KBM-7 (cell line): ENCODE data around the gene CARD14.

Experiments
- DNase-seq: peaks from one replicate; pipeline ENCODE4 v3.0.0-alpha.2; 2015
- in situ Hi-C: fragments of 300-500 bp; cut with MboI; formaldehyde crosslinking; loops from 2 replicates; pipeline ENCODE4 v1.14.3; 2020; ENCODE audit warnings: low sequenced_read_pairs, low pct_unique_long_range_greater_than_20kb, mixed read lengths

The CARD14 gene

DNA sequence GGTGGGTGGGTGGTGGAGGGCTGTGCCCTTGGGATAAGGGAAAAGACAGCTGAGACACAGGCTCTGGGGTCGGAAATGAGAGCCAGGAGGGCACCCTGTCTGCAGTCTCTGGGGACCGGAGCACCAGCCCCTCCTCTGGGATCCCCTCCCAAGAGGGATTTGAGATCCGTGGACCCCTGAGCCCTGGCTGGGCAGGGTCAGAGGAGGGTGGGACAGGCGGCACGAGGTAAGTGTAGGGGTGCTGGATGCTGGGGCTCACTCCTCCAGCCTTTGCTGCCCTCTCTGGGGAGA, 49.9 kb downstream of the CARD14 start:
- no peak for DNase-seq
- in situ Hi-C loops, result no loop called here

- in situ Hi-C loops, result no loop called here
- no peak for DNase-seq
Observed at GRCh38 chr17:80220054-80220735, 50.4 kb downstream of the CARD14 start, which contains the start of the genes SGSH and SLC26A11. Gene SGSH (minus strand): TSS chr17:80220333. CDS start chr17:80220313, 20 bp downstream. Gene SLC26A11 (plus strand): TSS chr17:80220427. CDS start chr17:80221561, 1,134 bp downstream.

DNA sequence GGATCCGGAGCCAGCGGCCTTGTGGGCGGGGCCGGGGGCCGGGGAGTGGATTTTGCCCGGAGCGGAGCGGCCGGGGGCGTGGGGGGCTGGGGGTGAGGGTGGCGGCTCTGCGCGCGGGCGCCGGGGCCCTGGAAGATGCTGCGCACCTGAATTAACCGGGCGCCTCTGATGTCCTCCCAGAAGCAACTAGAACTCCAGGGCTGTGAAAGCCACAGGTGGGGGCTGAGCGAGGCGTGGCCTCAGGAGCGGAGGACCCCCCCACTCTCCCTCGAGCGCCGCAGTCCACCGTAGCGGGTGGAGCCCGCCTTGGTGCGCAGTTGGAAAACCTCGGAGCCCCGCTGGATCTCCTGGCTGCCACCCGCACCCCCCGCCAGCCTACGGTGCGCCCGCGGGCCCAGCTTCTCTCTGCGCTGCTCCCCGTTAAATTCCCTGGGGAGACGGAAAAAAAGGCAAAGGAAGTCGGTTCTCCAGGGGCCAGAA, 50.9 kb downstream of the CARD14 start:
- no peak for DNase-seq
- in situ Hi-C loops, result no loop called here

- no peak for DNase-seq
- in situ Hi-C loops, result no loop called here
Observed at GRCh38 chr17:80221351-80222105, 51.7 kb downstream of the CARD14 start.

DNA sequence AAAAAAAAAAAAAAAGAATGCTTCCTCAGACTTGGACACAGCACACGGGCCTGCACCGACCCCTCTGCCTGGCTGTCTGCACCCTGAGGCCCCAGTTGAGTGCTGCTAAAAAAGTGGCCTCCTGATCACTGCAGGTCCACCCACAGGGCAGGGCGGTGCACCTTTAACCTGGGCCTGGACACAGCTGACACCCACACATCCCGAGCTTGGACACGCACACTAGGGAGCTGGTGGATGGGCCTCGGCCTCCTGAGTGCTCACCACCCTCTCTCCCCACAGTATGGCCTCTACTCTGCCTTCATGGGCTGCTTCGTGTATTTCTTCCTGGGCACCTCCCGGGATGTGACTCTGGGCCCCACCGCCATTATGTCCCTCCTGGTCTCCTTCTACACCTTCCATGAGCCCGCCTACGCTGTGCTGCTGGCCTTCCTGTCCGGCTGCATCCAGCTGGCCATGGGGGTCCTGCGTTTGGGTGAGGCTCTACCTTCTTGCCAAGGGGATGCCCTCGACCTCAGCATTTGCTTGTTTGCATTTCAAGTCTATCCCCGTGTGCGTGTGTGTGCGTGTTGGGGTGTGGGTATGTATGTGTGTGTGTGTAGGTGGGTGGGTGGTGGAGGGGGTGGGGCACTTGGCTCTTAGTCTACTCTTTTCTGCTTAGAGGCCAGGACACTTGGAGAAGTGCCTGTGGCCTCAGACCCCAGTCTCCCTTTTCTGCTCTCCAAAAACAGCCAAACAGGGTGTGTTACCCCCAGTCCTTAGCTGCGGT, 52.7 kb downstream of the CARD14 start:
- in situ Hi-C loops, result no loop called here
- DNase-seq, result no peak

DNA sequence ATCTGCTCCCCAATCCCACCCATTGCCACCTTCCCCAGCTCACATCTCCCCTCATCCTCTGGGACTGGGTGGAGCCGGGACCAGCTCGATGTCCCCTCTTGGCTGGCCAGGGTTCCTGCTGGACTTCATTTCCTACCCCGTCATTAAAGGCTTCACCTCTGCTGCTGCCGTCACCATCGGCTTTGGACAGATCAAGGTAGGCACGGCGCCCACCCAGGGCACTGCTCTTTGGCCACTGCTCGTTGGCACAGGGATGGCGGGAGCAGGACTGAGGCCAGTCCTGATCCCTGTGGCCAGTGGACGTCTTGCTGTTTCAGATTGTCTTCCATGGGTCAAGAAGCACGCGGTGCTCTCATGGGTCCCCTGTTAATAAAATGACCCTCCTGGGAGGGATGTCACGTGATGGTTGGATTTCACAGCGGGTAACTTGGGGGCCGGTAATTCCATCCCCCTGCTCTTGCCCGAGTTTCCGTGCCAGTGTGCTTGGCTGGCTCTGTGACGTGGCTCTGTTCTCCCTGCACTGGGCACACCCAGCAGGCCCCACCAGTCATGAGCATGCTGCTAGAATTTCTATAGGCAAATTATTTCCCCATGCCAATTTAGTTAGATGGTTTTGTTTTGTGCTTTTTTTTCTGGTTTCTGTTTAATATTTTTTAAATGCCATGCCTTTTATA, 53.4 kb downstream of the CARD14 start:
- DNase-seq, result no peak
- in situ Hi-C loops, result no loop called here

DNA sequence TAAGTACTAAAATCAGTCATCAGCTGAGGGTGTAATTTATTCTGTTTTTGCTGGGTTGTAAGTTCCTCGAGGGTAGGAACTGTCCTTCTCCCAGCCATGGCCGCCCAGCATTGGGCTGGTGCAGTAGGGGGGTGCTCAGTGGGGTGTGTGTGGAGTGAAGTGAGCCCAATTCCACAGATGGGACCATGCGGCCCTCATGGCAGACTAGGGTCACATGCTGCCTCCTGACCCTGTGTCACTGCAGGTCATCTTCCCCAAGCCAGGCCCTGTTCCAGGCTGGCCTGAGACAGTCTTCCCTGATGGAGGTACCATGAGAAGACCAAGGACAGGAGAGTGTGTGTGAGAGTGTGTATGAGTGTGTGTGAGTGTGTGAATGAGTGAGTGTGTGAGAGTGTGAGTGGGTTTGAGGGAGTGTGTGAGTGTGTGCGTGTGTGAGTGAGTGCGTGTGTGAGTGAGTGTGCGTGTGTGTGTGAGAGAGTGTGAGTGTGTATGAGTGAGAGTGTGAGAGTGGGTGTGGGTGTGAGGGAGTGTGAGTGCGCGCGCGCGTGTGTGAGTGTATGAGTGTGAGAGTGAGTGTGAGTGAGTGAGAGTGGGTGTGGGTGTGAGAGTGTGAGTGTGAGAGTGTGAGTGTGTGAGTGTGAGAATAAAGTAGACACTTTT, 54.1 kb downstream of the CARD14 start:
- no peak for DNase-seq
- in situ Hi-C loops, result no loop called here

DNA sequence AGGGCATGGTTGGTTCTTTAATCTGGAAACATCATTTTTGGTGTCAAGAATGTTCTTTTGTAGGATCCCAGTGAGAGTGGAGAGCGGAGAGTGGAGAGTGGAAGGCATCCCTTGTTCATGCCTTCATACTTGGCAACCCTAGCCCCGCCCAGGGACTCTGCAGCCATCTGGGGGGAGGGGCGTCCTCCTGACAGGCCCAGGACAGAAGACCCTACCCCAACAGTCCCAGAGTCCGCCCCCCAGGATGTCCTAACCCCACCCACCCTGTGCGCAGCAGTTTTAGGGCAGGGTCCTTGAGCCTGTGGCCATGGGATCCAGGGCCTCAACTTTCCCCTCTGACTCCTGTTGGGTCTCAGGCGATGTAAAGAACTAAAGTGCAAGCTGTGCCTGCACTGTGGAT, 54.9 kb downstream of the CARD14 start:
- in situ Hi-C loops, result no loop called here
- no peak for DNase-seq

- in situ Hi-C loops, result no loop called here
- DNase-seq, result no peak
Observed at GRCh38 chr17:80225230-80225629, 55.4 kb downstream of the CARD14 start.

GRCh38 chr17:80227156-80227555, 57.3 kb downstream of the CARD14 start:
- in situ Hi-C loops, result no loop called here

DNA sequence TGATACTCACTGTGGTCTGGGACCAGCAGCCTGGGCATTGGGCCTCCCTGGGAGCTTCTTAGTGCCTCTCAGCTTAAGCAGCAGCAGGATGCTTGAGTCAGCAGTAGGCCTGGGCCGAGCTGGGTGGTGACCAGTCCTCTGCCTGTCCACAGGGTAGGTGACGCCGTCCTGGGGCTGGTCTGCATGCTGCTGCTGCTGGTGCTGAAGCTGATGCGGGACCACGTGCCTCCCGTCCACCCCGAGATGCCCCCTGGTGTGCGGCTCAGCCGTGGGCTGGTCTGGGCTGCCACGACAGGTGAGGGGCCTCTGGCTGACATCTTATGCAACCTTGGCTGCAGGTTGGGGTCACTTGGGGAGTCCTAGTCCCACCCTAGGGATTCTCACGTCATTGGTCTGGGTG, 57.8 kb downstream of the CARD14 start:
- in situ Hi-C loops, result no loop called here
- DNase-seq, result no peak

More at GRCh38 chr17:80227156-80227555, 57.3 kb downstream of the CARD14 start:
- no peak for DNase-seq

DNA sequence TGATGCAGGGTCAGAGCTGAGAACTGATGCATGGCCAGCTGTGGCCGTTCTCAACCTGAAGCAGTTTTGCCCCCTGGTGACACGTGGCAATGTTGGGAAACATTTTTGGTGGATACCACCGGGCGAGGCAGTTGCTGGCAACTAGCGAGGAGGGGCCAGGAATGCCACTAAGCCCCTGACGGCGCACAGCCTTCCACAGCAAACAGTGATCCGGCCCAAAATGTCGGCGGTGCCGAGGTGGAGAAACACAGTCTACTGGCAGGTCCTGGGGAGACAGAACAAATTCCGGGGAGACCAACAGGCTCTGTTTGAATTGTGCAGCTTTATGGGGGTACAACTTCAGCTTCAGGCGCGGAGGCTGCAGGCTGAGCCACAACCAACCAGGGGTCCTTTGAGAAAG, 58.6 kb downstream of the CARD14 start:
- in situ Hi-C loops, result no loop called here
- no peak for DNase-seq

DNA sequence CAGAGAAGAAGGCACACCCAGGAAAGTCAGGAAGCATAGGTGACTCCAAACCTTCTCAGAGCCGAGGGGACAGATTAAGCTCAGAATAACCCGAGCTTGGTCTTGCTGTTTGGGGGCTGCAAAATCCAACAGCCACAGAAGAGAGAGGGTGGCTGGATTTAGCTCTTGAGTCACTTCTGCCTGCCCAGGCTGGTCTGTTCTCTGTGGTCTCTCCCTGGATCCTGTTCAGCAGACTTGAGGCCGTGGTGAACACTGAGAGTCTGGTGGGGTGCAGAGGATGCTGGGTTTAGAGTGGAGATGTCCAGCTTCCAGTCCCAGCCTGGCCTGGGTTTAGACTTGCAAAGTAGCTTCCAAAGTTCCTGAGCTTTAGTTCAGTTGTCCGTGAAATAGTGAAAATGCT, 59.2 kb downstream of the CARD14 start:
- in situ Hi-C loops, result no loop called here
- no peak for DNase-seq

GRCh38 chr17:80232438-80232837, 62.6 kb downstream of the CARD14 start:
- no peak for DNase-seq

DNA sequence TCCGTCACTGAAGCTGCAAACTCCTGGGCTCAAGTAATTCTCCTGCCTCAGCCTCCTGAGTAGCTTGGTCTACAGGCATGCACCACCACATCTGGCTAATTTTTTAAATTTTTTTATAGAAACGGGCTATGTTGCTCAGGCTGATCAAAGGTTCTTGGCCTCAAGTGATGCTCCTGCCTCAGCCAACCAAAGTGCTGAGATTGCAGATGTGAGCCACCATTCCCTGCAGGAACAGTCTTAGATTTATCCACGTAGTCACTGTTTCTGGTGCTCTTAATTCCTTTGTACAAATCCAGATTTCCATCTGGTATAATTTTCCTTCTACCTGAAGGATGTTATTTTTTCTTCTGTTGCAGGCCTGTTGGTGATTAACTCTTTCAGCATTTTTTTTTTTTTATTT, 63.4 kb downstream of the CARD14 start:
- in situ Hi-C loops, result no loop called here
- DNase-seq, result no peak

More at GRCh38 chr17:80232438-80232837, 62.6 kb downstream of the CARD14 start:
- in situ Hi-C loops, result no loop called here

DNA sequence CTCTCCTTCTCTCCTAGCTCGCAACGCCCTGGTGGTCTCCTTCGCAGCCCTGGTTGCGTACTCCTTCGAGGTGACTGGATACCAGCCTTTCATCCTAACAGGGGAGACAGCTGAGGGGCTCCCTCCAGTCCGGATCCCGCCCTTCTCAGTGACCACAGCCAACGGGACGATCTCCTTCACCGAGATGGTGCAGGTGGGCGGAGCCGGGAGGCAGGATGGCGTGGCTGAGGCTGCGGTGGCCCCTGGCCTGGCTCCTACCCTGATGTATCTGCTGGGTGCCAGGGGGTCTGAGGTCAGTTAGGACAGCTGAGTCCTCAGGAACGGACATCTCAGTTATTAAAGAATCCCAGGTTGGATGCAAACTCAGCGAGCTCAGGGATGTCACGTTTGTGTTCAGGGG, 67.1 kb downstream of the CARD14 start:
- no peak for DNase-seq
- in situ Hi-C loops, result no loop called here

GRCh38 chr17:80237386-80237785, 67.6 kb downstream of the CARD14 start:
- no peak for DNase-seq
- in situ Hi-C loops, result no loop called here

DNA sequence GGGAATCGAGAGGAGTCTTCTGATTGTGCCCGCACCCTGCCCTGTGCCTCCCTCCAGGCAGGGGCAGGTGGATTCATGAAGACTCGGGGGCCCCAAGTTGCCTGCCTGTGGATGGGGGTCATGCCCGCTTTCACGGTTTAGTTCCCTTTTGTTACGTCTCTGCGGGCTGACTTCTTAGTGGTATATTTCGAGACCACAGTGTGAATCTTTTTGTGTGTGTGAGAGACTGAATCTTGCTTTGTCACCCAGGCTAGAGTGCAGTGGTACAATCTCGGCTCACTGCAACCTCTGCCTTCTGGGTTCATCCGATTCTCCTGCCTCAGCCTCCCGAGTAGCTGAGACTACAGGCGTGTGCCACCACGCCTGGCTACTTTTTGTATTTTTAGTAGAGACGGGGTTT, 72.7 kb downstream of the CARD14 start:
- DNase-seq, result no peak
- in situ Hi-C loops, result no loop called here
